ENCODE data around the gene PTCRA. TPM values are rescaled to one million over a fixed set of nuclear protein-coding genes. Genes with fewer than 3 reads are reported as not detected.

PTCRA gene
- total RNA-seq, 1 experiment from 2014 or later = not detected

DNA sequence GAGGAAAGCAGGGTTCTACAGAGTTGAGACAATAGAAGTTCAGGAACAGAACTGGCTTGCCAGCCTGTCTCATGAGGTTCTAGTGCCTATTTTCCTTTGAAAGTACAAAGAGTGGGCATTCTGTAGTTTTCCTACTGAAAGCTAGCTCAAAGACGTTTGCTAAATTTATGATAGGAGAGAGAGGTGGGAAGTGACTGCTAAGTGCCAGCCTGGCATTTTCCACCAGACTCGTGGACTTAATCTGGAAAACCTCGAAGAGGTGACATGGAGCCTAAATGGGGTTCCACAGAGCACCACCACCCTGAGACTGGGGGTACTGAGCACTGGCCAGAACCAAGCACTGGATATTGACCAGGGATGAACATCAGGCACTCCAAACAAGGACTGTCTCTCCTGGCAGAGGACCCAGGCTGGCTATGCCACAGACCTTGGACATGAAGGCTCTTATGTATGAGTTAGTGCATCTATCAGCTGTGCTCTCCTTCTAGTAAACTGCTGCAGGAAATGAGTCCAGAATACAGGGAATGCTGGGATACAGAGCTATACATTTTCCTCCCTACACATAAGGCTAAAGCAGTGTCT lies 56.0 kb downstream of the PTCRA start:
- intact Hi-C loops (cut with micrococcal nuclease) = no loop called here
- H3K9me2 ChIP-seq (ENCODE audit: insufficient read depth) = no peaks in the 10 kb centered on the region
- ATAC-seq (no peak), DNase-seq (ENCODE audit: low read depth, low spot score) (no peak)
- no peaks in the 10 kb centered on the region for H3K27me3 ChIP-seq (ENCODE audit: insufficient read depth, low read length)
- H3K4me2 ChIP-seq (ENCODE audit: low read length) = peak overlapping the region; percentile 68; the same call in 1 of the 2 replicates
- no peak overlapping the region for H3K4me3 ChIP-seq (replicated peaks in 1 of 2; ENCODE audit: low read depth in 1 of 2, low read length in 2 of 2)
- BruUV-seq (replicated peaks) = no TSS peak
- POLR2A ChIA-PET = interaction anchor here (2.2 kb wide), 1 partner anchor 12 kb away, joined by 12 read pairs; the partner anchor contains the start of gene PPP2R5D
- peak overlapping the region; percentile 38; the same call in 1 of the 2 replicates for H3K27ac ChIP-seq (ENCODE audit: low read depth, low read length)
- CTCF ChIA-PET = interaction anchor here (1.0 to 1.6 kb wide), 2 partner anchors 12 to 172 kb away, joined by 4 read pairs; partner anchors contain the start of gene PPP2R5D
- H3K9ac ChIP-seq (ENCODE audit: low read length) = peak overlapping the region; percentile 11; the same call in 1 of the 2 replicates
- H3K36me3 ChIP-seq (ENCODE audit: control insufficient read depth in 1 of 2, insufficient read depth in 2 of 2, low read length in 2 of 2) = peaks cover 0 to 3% of the 10 kb centered on the region in 2 experiments; a peak in 1 of 4 replicates
- H4K20me1 ChIP-seq (ENCODE audit: insufficient read depth) = no peaks in the 10 kb centered on the region
- peaks cover 4% of the 10 kb centered on the region; the same call in 1 of the 2 replicates for H3K79me2 ChIP-seq (ENCODE audit: insufficient read depth, low read length)
- no peak overlapping the region for H2AFZ ChIP-seq (ENCODE audit: low read depth, low read length, poor library complexity, severe bottlenecking)
- no peak for TF ChIP-seq YY1 (IDR thresholded peaks at IDR 0.05; ENCODE audit: extremely low read depth, insufficient replicate concordance, low read depth, low read length)
- TF ChIP-seq SP1 (IDR thresholded peaks at IDR 0.05; ENCODE audit: low read depth) = no peak
- no peak for TF ChIP-seq EZH2phosphoT487 (IDR thresholded peaks at IDR 0.05; ENCODE audit: borderline replicate concordance)
- TF ChIP-seq EZH2 (IDR thresholded peaks at IDR 0.05) = no peak
- TF ChIP-seq ZFX (IDR thresholded peaks at IDR 0.05) = no peak
- no peak for TF ChIP-seq CEBPB (IDR thresholded peaks at IDR 0.05; ENCODE audit: low read depth)
- TF ChIP-seq, protein P1, sequence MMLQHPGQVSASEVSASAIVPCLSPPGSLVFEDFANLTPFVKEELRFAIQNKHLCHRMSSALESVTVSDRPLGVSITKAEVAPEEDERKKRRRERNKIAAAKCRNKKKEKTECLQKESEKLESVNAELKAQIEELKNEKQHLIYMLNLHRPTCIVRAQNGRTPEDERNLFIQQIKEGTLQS (IDR thresholded peaks at IDR 0.05) = no peak
- no peak for TF ChIP-seq POLR2A (IDR thresholded peaks at IDR 0.05; ENCODE audit: borderline replicate concordance, extremely low read depth, insufficient read depth, insufficient read length)
- TF ChIP-seq ZNF274 (IDR thresholded peaks at IDR 0.05; ENCODE audit: low read depth, low read length) = no peak
- TF ChIP-seq, protein P2, sequence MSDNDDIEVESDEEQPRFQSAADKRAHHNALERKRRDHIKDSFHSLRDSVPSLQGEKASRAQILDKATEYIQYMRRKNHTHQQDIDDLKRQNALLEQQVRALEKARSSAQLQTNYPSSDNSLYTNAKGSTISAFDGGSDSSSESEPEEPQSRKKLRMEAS (IDR thresholded peaks at IDR 0.05) = no peak
- TF ChIP-seq TCF7L2 (IDR thresholded peaks at IDR 0.05; ENCODE audit: borderline replicate concordance, extremely low read depth, insufficient read depth, insufficient read length) = no peak
- RAD21 ChIA-PET (ENCODE audit: low non-redundant PET in 1 of 2, low total read pairs in 2 of 2, uncharacterized antibody in 2 of 2, unreplicated experiment in 2 of 2) = no interaction called here
- peaks cover 15 to 27% of the 10 kb centered on the region in 2 experiments for H3K4me1 ChIP-seq (ENCODE audit: control insufficient read depth in 1 of 2, insufficient read depth in 2 of 2, low read length in 2 of 2)
- H3K9me3 ChIP-seq (ENCODE audit: control insufficient read depth in 1 of 2, insufficient read depth in 1 of 2, low read depth in 1 of 2, low read length in 2 of 2) = no peaks in the 10 kb centered on the region
